GM12878 (cell line): Measurements from ENCODE around the gene MBD5. TPM values are rescaled to one million over a fixed set of nuclear protein-coding genes. Genes with fewer than 3 reads are reported as not detected.

ENCODE experiments used
- ATAC-seq: fragments of 200-7000 bp; cut with Tn5 transposase; 3 replicates; pipeline ENCODE4 v1.9.1; 2020; ENCODE audit warnings: mild to moderate bottlenecking, moderate library complexity
- BruUV-seq: library from RNA; stranded (reverse); fragments of 400-500 nt; replicated peaks from 2 replicates; lab custom pipeline; 2021; lab: Mats Ljungman, UMichigan
- CTCF ChIA-PET: fragments of 300-600 bp; sonication (Branson Sonifier 250); formaldehyde crosslinking; extraction: SDS; loops from one replicate; lab custom pipeline; 2021; ENCODE audit warnings: inconsistent platforms; lab: Yijun Ruan, JAX
- POLR2A ChIA-PET: fragments of 350-600 bp; formaldehyde crosslinking; extraction: SDS; loops from one replicate; lab custom pipeline; 2021; ENCODE audit warnings: inconsistent platforms; lab: Charles Lee
- RAD21 ChIA-PET: fragments of 300-600 bp; sonication (Branson Sonifier 250); formaldehyde crosslinking; loops from one replicate; lab custom pipeline; 2023; ENCODE audit warnings: antibody characterized with exemption; ENCODE audit not compliant: unreplicated experiment; lab: Charles Lee
- SMC1A ChIA-PET: fragments of 300-600 bp; sonication (Branson Sonifier 250); formaldehyde crosslinking; loops from one replicate; lab custom pipeline; 2023; ENCODE audit not compliant: unreplicated experiment, uncharacterized antibody; lab: Charles Lee
- DNase-seq: peaks from one replicate; pipeline ENCODE4 v3.0.0-alpha.2; 2011; ENCODE audit warnings: low read depth, low spot score
- FAIRE-seq: peaks from 3 replicates; lab custom pipeline; 2011; peaks lifted over from hg19 to GRCh38; lab: Jason Lieb, UNC
- H2AFZ ChIP-seq: 2 replicates; pipeline ENCODE4 v1.6.0; 2011; ENCODE audit warnings: low read depth, low read length, control low read depth; ENCODE audit not compliant: control insufficient read depth
- H3K27ac ChIP-seq: 2 replicates; pipeline ENCODE4 v1.5.1; 2011; ENCODE audit warnings: control low read depth; ENCODE audit not compliant: control insufficient read depth, insufficient read depth
- H3K27me3 ChIP-seq, 2 experiments: replicated peaks in 1 of 2; 2 replicates each; pipeline versions ENCODE4 v1.6.0 to v1.6.1; 2011; ENCODE audit warnings: low read length in 1 of 2; ENCODE audit not compliant: control insufficient read depth in 2 of 2, insufficient read depth in 2 of 2
- H3K36me3 ChIP-seq, 2 experiments: 2 replicates each; pipeline ENCODE4 v1.5.1; 2011; ENCODE audit warnings: low read length in 1 of 2; ENCODE audit not compliant: control insufficient read depth in 2 of 2, insufficient read depth in 2 of 2
- H3K4me1 ChIP-seq: 2 replicates; pipeline ENCODE4 v1.6.1; 2011; ENCODE audit warnings: mild to moderate bottlenecking, low read length, moderate library complexity, mixed read lengths; ENCODE audit not compliant: control insufficient read depth, insufficient read depth
- H3K4me2 ChIP-seq: 2 replicates; pipeline ENCODE4 v1.6.0; 2011; ENCODE audit warnings: control low read depth; ENCODE audit not compliant: control insufficient read depth, insufficient read depth
- H3K4me3 ChIP-seq: fragments of 200-600 bp; sonication (generic); 2 replicates; pipeline ENCODE4 v1.5.1; 2016
- H3K79me2 ChIP-seq: 2 replicates; pipeline ENCODE4 v1.6.0; 2011; ENCODE audit warnings: low read length; ENCODE audit not compliant: control insufficient read depth, insufficient read depth
- H3K9ac ChIP-seq: 2 replicates; pipeline ENCODE4 v1.8.0; 2011; ENCODE audit warnings: low read length, control low read depth, mixed read lengths; ENCODE audit not compliant: control insufficient read depth, insufficient read depth
- H3K9me3 ChIP-seq: replicated peaks from 3 replicates; pipeline ENCODE4 v1.5.1; 2011; ENCODE audit warnings: mild to moderate bottlenecking, low read length; ENCODE audit not compliant: control insufficient read depth, insufficient read depth
- H4K20me1 ChIP-seq: 2 replicates; pipeline ENCODE4 v1.6.0; 2011; ENCODE audit not compliant: control insufficient read depth, insufficient read depth
- BMI1 ChIP-seq: fragments of 450-650 bp; IDR thresholded peaks from 2 replicates; pipeline ENCODE4 v1.6.1; 2016; ENCODE audit warnings: mild to moderate bottlenecking, moderate library complexity, borderline replicate concordance
- FOXM1 ChIP-seq: IDR thresholded peaks from 2 replicates; pipeline ENCODE4 v1.6.1; 2012; ENCODE audit warnings: low read depth, mild to moderate bottlenecking, inconsistent platforms, low read length, moderate library complexity
- GABPA ChIP-seq: IDR thresholded peaks from 2 replicates; pipeline ENCODE4 v1.6.1; 2014; ENCODE audit warnings: antibody characterized with exemption, low read depth, mild to moderate bottlenecking, inconsistent platforms
- KLF5 ChIP-seq: fragments of 450-650 bp; IDR thresholded peaks from 2 replicates; pipeline ENCODE4 v1.6.1; 2014; ENCODE audit warnings: mild to moderate bottlenecking; ENCODE audit not compliant: partially characterized antibody
- NBN ChIP-seq: fragments of 450-650 bp; IDR thresholded peaks from 2 replicates; pipeline ENCODE4 v1.6.1; 2016
- NFXL1 ChIP-seq: fragments of 450-650 bp; IDR thresholded peaks from 2 replicates; pipeline ENCODE4 v1.6.1; 2017; ENCODE audit warnings: antibody characterized with exemption, mild to moderate bottlenecking, borderline replicate concordance
- TAF1 ChIP-seq: IDR thresholded peaks from 2 replicates; pipeline ENCODE4 v1.6.1; 2011; ENCODE audit warnings: mild to moderate bottlenecking, low read depth, low read length, borderline replicate concordance
- YBX1 ChIP-seq: fragments of 450-650 bp; IDR thresholded peaks from 2 replicates; pipeline ENCODE4 v1.6.1; 2016; ENCODE audit warnings: antibody characterized with exemption
- WGBS: methylation state at CpG from one replicate; pipeline ENCODE4 v1.1.6; 2016; ENCODE audit warnings: low lambda C conversion rate; ENCODE audit not compliant: insufficient replicate concordance, insufficient coverage; ENCODE audit errors: missing lambda C conversion rate; 5-methylcytosine and 5-hydroxymethylcytosine counted together
- in situ Hi-C: fragments of 300-500 bp; cut with MboI; formaldehyde crosslinking; loops from 9 replicates; pipeline ENCODE4 v1.14.3; 2018; ENCODE audit warnings: mixed read lengths
- intact Hi-C: fragments of 100-400 bp; cut with micrococcal nuclease; formaldehyde crosslinking; loops from one replicate; pipeline ENCODE4 v1.14.2; 2022; ENCODE audit not compliant: unreplicated experiment
- polyA plus RNA-seq, 11 experiments: library from polyadenylated mRNA; depleted of rRNA in 4 of 11; unstranded in 6 of 11; stranded (reverse) in 5 of 11; fragments of >200 nt; fragmentation: Nextera tagmentation in 4 of 11; fragmentation: Illumina TruSeq in 1 of 11; extraction: Ambion mirVana in 4 of 11; extraction: Trizol in 1 of 11; gene quantifications; 1 replicate in 1 of 11; 2 replicates in 10 of 11; pipeline versions ENCODE4 v1.2.1 to v1.2.3, GENCODE V29; 2011 to 2016; ENCODE audit warnings: inconsistent platforms in 2 of 11, missing spikeins in 2 of 11, low read depth in 1 of 11
- total RNA-seq, 4 experiments: library from RNA; depleted of rRNA in 3 of 4; stranded (reverse); fragments of >200 nt in 3 of 4; fragmentation: Illumina TruSeq in 1 of 4; extraction: Trizol in 1 of 4; gene quantifications; 2 replicates each; pipeline versions ENCODE4 v1.2.1 to v1.2.3, GENCODE V29; 2013 to 2021
- TF ChIP-seq, protein P1 (sequence below): IDR thresholded peaks from 2 replicates; pipeline ENCODE4 v1.6.1; 2011; ENCODE audit warnings: low read depth, mild to moderate bottlenecking, low read length, moderate library complexity, borderline replicate concordance; ENCODE audit errors: extremely low read depth

The MBD5 gene
- total and polyA plus RNA-seq, 10 of the 15 experiments (the other 5 are each of a cell fraction or from before 2014, with no cell fraction given) = 7.4 to 58.0 (median 21.2) TPM

DNA sequence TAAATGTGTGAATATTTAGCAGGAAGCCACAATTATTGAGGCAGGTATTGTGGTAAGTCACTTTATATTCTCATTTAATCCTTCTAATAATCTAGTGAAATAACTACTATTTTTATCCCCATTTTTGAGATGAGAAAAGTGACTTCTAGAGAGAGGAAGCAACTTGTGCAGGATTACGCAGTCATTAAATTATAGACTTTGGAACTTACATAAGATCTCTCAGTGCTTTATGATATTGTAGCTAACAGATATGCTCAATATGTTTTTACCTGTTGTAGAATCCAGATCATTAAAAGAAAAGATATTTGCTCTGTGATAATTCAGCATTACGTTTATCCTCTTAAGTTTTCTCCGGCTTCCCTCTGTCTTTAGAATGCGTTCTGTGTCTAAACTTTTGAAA lies 50.5 kb downstream of the MBD5 start:
- no peaks in the 10 kb centered on the region; the same call in 2 of the 3 replicates for H3K9me3 ChIP-seq
- ATAC-seq (no peak), DNase-seq (no peak), FAIRE-seq (no peak)
- WGBS = 99% methylated on average over 4 of the region's 4 CpGs
- H3K4me3 ChIP-seq = no peak overlapping the region
- intact Hi-C loops = no loop called here
- H3K27me3 ChIP-seq = no peaks in the 10 kb centered on the region
- H3K9ac ChIP-seq = no peak overlapping the region
- BruUV-seq = no TSS peak
- TF ChIP-seq NFXL1 (no peak), TAF1 (no peak), GABPA (no peak), KLF5 (no peak), BMI1 (no peak), NBN (no peak), YBX1 (no peak), FOXM1 (no peak)
- TF ChIP-seq, protein P1, sequence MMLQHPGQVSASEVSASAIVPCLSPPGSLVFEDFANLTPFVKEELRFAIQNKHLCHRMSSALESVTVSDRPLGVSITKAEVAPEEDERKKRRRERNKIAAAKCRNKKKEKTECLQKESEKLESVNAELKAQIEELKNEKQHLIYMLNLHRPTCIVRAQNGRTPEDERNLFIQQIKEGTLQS = no peak
- no peaks in the 10 kb centered on the region for H3K36me3 ChIP-seq
- H3K4me2 ChIP-seq = no peak overlapping the region
- ChIA-PET RAD21 (no interaction called here), POLR2A (interaction anchor here (0.9 kb wide), 1 partner anchor 9 kb away, joined by 4 read pairs; no protein-coding TSS in a partner anchor), CTCF (no interaction called here), SMC1A (interaction anchor here (1.5 kb wide), 1 partner anchor 20 kb away, joined by 10 read pairs; no protein-coding TSS in a partner anchor)
- no peaks in the 10 kb centered on the region for H3K79me2 ChIP-seq
- H3K4me1 ChIP-seq = no peaks in the 10 kb centered on the region
- H3K27ac ChIP-seq = no peak overlapping the region
- no peak overlapping the region for H2AFZ ChIP-seq
- no peaks in the 10 kb centered on the region for H4K20me1 ChIP-seq
- in situ Hi-C loops = no loop called here
